ENCODE data around the gene IFNA1.
A peak's percentile ranks its signal among the peaks of the same experiment; 100 is the strongest.
"Not testable (repeated sequence)": the region's sequence is repeated elsewhere in the genome, so short reads cannot be mapped to it uniquely, and the experiment has no call there.

IFNA1 gene

GRCh38 chr9:21440139-21440538 is at the start of gene IFNA1:
IFNA1 (plus strand) TSS chr9:21440439; CDS start chr9:21440508, 69 bp downstream.
- DNase-seq (ENCODE audit: low read depth), result no peak

- no peak for DNase-seq (ENCODE audit: low read depth)
These were observed 48.0 kb upstream of the IFNA1 start for GRCh38 chr9:21392270-21392669.

GRCh38 chr9:21395778-21396717 is 44.2 kb upstream of the IFNA1 start:
- DNase-seq (ENCODE audit: low read depth), result peak; percentile 37

GRCh38 chr9:21398955-21399489 is 41.2 kb upstream of the IFNA1 start:
- no peak for DNase-seq (ENCODE audit: low read depth)

- DNase-seq (ENCODE audit: low read depth), result no peak
These were observed 40.3 kb upstream of the IFNA1 start for GRCh38 chr9:21399956-21400355.

- no peak for DNase-seq (ENCODE audit: low read depth)
These were observed 37.6 kb upstream of the IFNA1 start for GRCh38 chr9:21402386-21403251.

GRCh38 chr9:21404146-21404545 is 36.1 kb upstream of the IFNA1 start:
- DNase-seq (ENCODE audit: low read depth), result no peak

GRCh38 chr9:21408817-21409216 is 31.4 kb upstream of the IFNA1 start, which contains the start of gene IFNA8:
IFNA8 (plus strand) TSS chr9:21409117; CDS start chr9:21409177, 60 bp downstream.
- DNase-seq (ENCODE audit: low read depth), result no peak

GRCh38 chr9:21412107-21412506 is 28.1 kb upstream of the IFNA1 start:
- DNase-seq (ENCODE audit: low read depth), result no peak

- DNase-seq (ENCODE audit: low read depth), result no peak
These were observed 27.1 kb upstream of the IFNA1 start for GRCh38 chr9:21413151-21413550.

GRCh38 chr9:21413624-21414023 is 26.6 kb upstream of the IFNA1 start:
- no peak for DNase-seq (ENCODE audit: low read depth)

- DNase-seq (ENCODE audit: low read depth), result no peak
These were observed 25.9 kb upstream of the IFNA1 start for GRCh38 chr9:21414220-21414940.

- no peak for DNase-seq (ENCODE audit: low read depth)
These were observed 24.6 kb upstream of the IFNA1 start for GRCh38 chr9:21415493-21416267.

- no peak for DNase-seq (ENCODE audit: low read depth)
These were observed 12.0 kb upstream of the IFNA1 start for GRCh38 chr9:21428235-21428634.

GRCh38 chr9:21429191-21429590 is 11.0 kb upstream of the IFNA1 start:
- DNase-seq (ENCODE audit: low read depth), result no peak

- DNase-seq (ENCODE audit: low read depth), result no peak
These were observed 7.4 kb upstream of the IFNA1 start for GRCh38 chr9:21432672-21433425.

- peak; percentile 11 for DNase-seq (ENCODE audit: low read depth)
These were observed 5.8 kb upstream of the IFNA1 start for GRCh38 chr9:21434202-21435014.

- DNase-seq (ENCODE audit: low read depth), result not testable (repeated sequence)
These were observed 5.2 kb upstream of the IFNA1 start for GRCh38 chr9:21435015-21435383.

- DNase-seq (ENCODE audit: low read depth), result no peak
These were observed 3.8 kb downstream of the IFNA1 start for GRCh38 chr9:21443849-21444625.

Data from activated gamma-delta T cell treated with anti-CD3 and anti-CD28 coated beads, Interleukin-2, amount 50 U/mL, for 16 hours (primary cell).